HuH-7 (cell line): ENCODE data around the gene CSNK1E.

Source experiments
- DNase-seq: peaks from one replicate; pipeline ENCODE4 v3.0.0; 2011; ENCODE audit warnings: low spot score

Gene CSNK1E

GRCh38 chr22:38273135-38273826 lies 44.0 kb downstream of the CSNK1E start:
- no peak for DNase-seq

DNA sequence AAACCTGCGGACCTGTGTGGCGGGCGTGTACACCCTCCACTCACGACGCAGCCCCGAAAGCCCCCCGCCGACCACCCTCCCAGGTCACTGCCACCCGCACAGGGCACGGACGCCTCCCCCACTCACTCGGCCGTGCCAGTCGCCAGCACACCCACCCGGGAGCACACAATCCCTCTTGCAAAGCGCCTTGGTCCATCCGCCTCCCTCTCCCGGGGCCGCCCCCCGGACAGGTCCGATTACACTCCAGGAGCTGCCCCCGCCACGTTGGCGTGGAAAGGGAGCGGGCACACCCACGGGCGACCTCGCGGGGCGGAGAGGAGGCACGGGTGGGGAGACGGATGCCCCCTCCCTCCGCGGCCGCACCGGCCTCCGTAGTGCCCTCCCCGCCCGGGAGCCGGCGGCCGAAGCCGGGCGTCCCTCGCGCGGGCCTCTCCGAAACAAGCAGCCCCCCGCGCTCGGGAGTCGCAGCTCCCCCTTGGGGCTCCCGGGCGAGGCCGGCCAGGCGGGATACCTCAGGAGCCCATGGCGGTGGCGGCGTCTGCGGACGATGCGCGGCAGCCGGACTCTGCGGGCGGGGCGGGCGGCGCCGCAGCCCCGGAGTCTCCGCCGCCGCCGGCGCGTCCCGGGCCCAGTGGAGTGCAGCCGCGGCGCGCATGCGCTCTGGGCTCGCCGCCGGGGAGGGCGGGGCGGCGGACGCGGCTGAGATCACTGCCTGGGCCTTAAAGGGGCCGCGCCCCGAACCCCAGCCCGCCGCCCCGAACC lies 44.7 kb downstream of the CSNK1E start, which contains the start of gene TMEM184B:
Gene TMEM184B (minus strand): TSS at position 638 of the 762 bp plus-strand sequence. CDS start 25,049 bp downstream, outside the sequence.
- DNase-seq, result peak; percentile 94

DNA sequence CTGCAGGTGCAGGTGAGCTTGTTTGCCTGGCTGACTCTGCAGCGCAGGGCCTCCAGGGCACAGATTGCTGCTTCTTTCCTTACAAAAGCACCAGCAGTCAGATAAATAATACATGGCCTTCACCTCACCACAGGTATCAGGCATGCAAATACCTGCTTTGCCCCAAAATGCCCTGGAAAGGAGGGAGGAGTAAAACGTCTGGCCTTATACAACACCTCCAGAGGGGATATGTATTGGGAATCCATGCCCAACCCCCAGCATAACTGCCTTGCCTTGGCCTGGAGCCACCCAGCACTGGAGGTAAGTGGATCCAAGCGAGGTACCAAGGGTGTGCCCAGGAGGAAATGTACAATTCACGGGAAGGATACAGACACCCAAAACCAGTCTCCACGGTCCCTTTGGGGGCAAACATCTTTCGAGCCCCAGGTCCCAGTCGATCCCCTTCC lies 45.3 kb downstream of the CSNK1E start:
- DNase-seq, result no peak

- DNase-seq, result no peak
Measured at GRCh38 chr22:38271101-38271500, 46.1 kb downstream of the CSNK1E start.

DNA sequence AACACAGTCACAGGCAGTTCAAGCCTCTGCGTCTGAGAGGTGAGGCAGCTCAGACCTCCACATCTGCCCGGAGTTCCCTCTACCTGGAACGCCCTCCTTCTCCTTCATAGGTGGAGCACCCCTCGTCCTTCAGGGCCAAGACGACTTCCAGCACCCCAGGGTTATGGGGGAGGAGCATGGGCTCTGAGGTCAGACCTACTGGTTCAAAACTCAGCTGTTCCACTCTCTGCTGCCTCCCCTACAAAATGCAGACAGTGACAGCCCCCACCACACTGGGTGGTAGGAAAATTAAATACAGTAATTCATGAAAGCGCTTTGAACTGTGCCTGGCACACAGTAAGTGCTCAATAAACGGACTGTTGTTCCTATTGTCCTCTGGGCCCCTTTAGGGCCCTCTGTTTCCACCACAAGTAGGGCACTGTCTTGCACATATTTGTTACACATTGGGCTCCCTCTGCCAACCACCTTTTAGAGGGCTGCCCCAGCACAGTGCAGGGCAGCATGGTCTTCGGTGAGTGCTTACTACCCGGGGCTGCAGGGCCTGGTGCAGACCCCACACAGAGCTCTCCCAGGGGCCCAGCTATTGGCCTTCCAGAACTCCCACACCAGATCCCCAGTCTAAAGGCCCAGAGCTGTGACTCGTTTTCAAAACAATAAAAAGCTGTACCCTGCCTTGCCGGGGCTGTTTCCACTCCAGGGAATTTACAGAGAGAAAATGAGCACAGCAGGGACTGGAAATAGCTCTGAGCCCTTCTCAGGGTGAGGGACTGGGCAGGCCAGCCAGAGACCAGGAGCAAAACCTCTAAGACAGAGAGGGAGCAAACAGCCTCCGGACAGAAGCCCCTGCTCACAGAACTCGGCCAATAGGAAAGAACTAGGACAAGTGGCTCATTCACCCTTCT lies 46.9 kb downstream of the CSNK1E start:
- no peak for DNase-seq

- DNase-seq, result no peak
Measured at GRCh38 chr22:38269466-38269865, 47.8 kb downstream of the CSNK1E start.

- no peak for DNase-seq
Measured at GRCh38 chr22:38267086-38267485, 50.1 kb downstream of the CSNK1E start.

DNA sequence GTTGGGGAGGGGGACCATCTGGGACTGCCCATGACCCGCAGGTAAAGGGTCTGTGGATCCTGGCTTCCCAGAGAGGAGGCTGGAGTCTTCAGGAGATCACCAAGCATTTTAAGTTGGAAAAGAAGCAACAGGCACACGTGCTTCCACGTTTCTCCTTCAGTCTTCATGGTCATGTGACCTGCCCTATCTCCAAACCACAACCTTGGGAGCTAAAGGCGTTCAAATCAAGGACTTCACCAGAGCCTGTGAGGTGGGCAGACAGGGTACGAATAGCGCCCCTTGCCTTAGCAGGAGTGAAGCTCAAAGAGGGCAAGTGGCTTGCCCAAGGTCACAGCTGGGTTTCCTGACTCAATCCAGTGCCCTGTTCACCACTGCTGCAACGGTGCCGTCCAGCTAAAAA lies 51.1 kb downstream of the CSNK1E start:
- no peak for DNase-seq

- no peak for DNase-seq
Measured at GRCh38 chr22:38264322-38264843, 52.9 kb downstream of the CSNK1E start.

- DNase-seq, result peak; percentile 85
Measured at GRCh38 chr22:38262051-38262795, 55.0 kb downstream of the CSNK1E start.

DNA sequence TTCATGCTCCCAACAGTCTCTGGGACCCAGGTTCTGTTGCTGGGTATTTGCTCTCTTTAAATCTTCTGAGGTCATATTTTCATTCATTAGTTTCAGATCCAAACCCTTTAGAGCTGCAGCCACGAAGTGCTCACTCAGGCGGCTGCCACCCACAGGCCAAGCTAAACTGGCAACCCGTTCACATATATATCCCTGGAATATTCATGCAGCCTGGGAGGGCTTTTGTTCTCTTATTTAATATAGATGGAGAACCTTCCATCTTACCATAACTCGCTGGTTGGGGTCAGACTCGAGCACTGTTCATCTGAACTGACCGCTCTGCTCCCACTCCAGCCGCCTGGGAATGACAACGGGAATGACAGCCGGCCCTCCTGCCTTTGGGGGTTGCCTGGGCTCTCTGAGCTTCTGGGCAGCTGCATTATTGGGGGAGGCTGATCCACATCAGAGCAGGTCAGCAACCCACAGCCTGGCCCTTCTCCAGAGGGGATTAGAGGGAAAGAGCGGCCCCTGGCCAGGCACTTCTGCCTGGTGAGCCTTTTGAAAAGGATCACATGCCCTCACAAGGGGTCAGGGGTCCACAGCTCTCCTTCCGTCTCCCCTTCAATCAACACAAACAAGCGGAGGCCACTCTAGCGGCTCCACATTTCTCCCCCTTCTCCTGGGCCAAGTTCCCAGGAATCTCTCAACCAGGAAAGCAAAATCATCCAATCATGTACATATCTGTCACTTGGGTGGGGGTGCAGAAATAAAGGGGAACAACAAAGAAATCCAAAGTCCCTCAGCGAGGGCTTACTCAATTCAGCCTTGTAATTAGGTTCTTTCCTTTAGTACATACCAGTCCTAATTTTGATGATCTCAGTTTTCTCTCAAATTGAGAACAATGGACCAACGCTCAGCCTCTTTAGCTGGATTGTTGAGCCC lies 56.2 kb downstream of the CSNK1E start:
- no peak for DNase-seq

- DNase-seq, result no peak
Measured at GRCh38 chr22:38259370-38259769, 57.9 kb downstream of the CSNK1E start.

DNA sequence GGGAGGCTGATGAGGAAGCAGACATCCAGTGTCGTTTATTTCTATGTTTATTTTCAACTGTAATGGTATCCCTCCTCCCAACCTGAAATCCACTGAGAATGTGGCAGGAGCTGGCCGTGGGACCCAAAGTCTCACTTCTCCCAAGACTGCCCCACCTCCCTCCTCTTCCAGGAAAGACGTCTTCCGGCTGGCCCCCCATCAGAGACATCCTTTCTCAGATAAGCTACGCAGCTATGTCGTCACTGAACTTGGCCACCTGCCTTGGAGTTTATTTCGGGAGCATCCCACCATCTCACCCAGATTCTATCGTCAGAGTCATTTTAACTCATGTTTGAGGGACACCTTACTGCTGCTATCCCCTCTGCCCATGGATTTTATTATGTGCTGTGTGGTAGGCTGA lies 58.3 kb downstream of the CSNK1E start:
- DNase-seq, result no peak

DNA sequence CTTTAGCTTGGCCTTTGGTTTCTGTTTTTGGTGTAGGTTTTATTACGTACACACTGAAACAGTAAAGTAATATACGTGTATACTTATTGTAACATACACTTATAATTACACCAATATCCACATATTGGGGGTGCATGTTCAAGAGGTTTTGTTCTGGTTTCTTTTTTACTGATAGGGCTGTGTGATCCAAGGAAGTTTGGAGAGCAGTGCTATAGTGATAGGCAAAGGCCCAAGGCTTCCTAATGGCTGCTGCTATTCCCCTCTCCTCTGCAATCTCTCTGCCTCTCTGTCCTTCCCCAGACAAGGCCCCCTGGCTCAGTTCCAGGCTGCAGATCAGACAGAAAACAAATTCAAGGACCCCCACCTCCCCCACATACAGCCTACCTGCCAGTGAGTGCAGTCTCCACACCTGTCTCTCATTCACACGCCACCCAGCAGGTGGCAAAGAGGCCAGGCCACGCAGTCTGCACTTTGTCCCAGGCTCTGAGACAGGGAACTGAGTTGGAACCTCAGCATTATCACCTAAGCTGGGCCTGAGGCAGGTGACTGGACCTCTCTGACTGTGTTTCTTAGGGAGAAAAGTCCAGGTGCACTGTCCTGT lies 59.5 kb downstream of the CSNK1E start:
- no peak for DNase-seq

DNA sequence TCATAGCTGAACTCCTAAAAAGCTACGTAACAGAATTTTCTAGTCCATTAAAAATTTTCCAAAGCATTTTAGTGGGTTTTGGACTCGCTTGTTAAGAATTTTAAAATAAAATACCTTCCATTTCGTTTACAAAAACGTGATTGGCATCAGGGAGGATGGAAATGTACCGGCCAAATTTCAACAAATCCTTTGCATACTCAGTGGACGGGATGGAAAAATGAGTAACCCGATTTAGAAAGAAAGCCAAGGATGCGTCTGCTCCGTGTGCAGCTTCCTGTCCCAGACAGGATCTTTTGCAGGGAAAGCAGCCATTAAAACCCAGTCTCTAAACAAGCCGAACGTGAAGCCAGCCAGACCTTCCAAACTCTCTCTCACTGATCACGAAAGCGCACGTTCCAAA lies 60.1 kb downstream of the CSNK1E start:
- no peak for DNase-seq

- DNase-seq, result no peak
Measured at GRCh38 chr22:38255697-38256096, 61.5 kb downstream of the CSNK1E start.

GRCh38 chr22:38251341-38251692 lies 65.9 kb downstream of the CSNK1E start:
- no peak for DNase-seq

DNA sequence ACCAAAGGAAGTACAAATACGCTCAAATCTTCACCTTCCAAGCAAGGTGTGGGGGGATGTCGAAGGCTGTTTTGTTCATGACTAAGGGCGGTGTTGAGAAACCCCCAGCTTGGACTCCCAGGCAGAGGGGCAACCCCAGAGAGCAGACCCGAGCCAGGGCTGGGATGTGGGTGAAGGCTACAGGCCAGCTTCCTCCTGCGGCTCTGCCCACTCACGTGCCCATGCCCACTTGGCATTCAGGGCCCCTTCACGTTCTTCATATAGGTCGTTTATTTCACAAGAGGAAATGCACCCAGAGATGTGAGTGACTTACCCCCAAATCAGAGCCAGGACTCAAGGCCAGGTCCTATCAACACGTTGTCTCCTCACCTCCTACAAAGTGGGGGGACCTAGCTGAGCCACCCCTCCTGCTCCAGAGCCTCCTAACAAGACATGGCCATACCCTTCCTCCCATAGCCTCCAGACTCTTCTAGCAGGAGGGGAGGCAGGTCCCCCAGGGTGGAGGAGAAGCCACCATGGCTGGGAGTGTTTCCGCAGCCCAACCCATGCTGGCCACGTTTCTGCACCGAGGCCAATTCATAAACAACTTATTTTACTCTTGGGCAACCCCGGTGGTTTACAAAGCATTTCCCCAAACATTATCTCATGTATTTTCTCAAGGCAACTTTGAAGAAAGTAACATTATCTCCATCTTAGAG lies 66.4 kb downstream of the CSNK1E start:
- DNase-seq, result no peak
